H9 (cell line): ENCODE data around the gene ADGRG4. TPM values are rescaled to one million over a fixed set of nuclear protein-coding genes. Genes with fewer than 3 reads are reported as not detected.

ENCODE experiments used
- DNase-seq: peaks from one replicate; pipeline ENCODE4 v3.0.0-alpha.2; 2017
- H2AFZ ChIP-seq: one replicate; pipeline ENCODE4 v1.6.1; 2013; ENCODE audit warnings: mild to moderate bottlenecking, low read length, control low read depth, moderate library complexity
- H2AK5ac ChIP-seq: 2 replicates; pipeline ENCODE4 v1.6.1; 2013; ENCODE audit warnings: low read length, control low read depth, mixed read lengths; ENCODE audit not compliant: insufficient read length
- H2BK120ac ChIP-seq: one replicate; pipeline ENCODE4 v1.6.1; 2013; ENCODE audit warnings: low read depth, mild to moderate bottlenecking, low read length, control low read depth, inconsistent platforms; ENCODE audit not compliant: poor library complexity, severe bottlenecking
- H2BK12ac ChIP-seq: 2 replicates; pipeline ENCODE4 v1.6.1; 2013; ENCODE audit warnings: low read length, control low read depth, mixed read lengths, low read depth; ENCODE audit not compliant: insufficient read length
- H2BK15ac ChIP-seq: 2 replicates; pipeline ENCODE4 v1.6.1; 2013; ENCODE audit warnings: low read depth, low read length, control low read depth
- H2BK20ac ChIP-seq: one replicate; pipeline ENCODE4 v1.6.1; 2013; ENCODE audit warnings: low read depth, mild to moderate bottlenecking, low read length, control low read depth, inconsistent platforms; ENCODE audit not compliant: poor library complexity, severe bottlenecking
- H2BK5ac ChIP-seq: 2 replicates; pipeline ENCODE4 v1.6.1; 2013; ENCODE audit warnings: low read length, control low read depth, mixed read lengths; ENCODE audit not compliant: insufficient read length
- H3K14ac ChIP-seq: 2 replicates; pipeline ENCODE4 v1.6.1; 2013; ENCODE audit warnings: low read length, control low read depth; ENCODE audit not compliant: insufficient read depth
- H3K18ac ChIP-seq: 2 replicates; pipeline ENCODE4 v1.6.1; 2013; ENCODE audit warnings: low read depth, mild to moderate bottlenecking, mixed read lengths, low read length, control low read depth; ENCODE audit not compliant: insufficient read length
- H3K23ac ChIP-seq: 2 replicates; pipeline ENCODE4 v1.6.1; 2013; ENCODE audit warnings: low read length, control low read depth, mixed read lengths, low read depth; ENCODE audit not compliant: insufficient read length
- H3K23me2 ChIP-seq: 2 replicates; pipeline ENCODE4 v1.6.1; 2013; ENCODE audit warnings: low read depth, mild to moderate bottlenecking, mixed read lengths, low read length, control low read depth; ENCODE audit not compliant: insufficient read length, poor library complexity, severe bottlenecking
- H3K27ac ChIP-seq: 2 replicates; pipeline ENCODE4 v1.5.1; 2013; ENCODE audit warnings: low read length, control low read depth, mixed read lengths, low read depth; ENCODE audit not compliant: insufficient read length
- H3K27me3 ChIP-seq: 2 replicates; pipeline ENCODE4 v1.6.1; 2013; ENCODE audit warnings: low read length, control low read depth, inconsistent platforms; ENCODE audit not compliant: insufficient read depth
- H3K4ac ChIP-seq: 2 replicates; pipeline ENCODE4 v1.6.1; 2013; ENCODE audit warnings: low read depth, mild to moderate bottlenecking, control low read depth, inconsistent platforms, low read length, moderate library complexity
- H3K4me1 ChIP-seq: 2 replicates; pipeline ENCODE4 v1.6.1; 2013; ENCODE audit warnings: low read length, control low read depth, inconsistent platforms; ENCODE audit not compliant: insufficient read depth
- H3K4me2 ChIP-seq: 2 replicates; pipeline ENCODE4 v1.6.1; 2013; ENCODE audit warnings: low read length, control low read depth, mixed read lengths; ENCODE audit not compliant: insufficient read length, insufficient read depth
- H3K56ac ChIP-seq: 2 replicates; pipeline ENCODE4 v1.6.1; 2013; ENCODE audit warnings: low read depth, mild to moderate bottlenecking, mixed read lengths, low read length, control low read depth; ENCODE audit not compliant: insufficient read length
- H3K79me1 ChIP-seq: 2 replicates; pipeline ENCODE4 v1.6.1; 2013; ENCODE audit warnings: low read depth, mild to moderate bottlenecking, moderate library complexity, low read length, control low read depth, inconsistent platforms; ENCODE audit not compliant: insufficient read depth, poor library complexity, severe bottlenecking
- H3K79me2 ChIP-seq: 2 replicates; pipeline ENCODE4 v1.6.1; 2013; ENCODE audit warnings: low read length, control low read depth, inconsistent platforms; ENCODE audit not compliant: insufficient read depth
- H3K9ac ChIP-seq: 2 replicates; pipeline ENCODE4 v1.6.1; 2013; ENCODE audit warnings: low read length, control low read depth, mixed read lengths; ENCODE audit not compliant: insufficient read length; ENCODE audit errors: extremely low read depth
- H3K9me3 ChIP-seq: one replicate; pipeline ENCODE4 v1.6.1; 2013; ENCODE audit warnings: low read depth, low read length, inconsistent platforms; ENCODE audit not compliant: control insufficient read depth
- H3T11ph ChIP-seq: one replicate; pipeline ENCODE4 v1.6.1; 2013; ENCODE audit warnings: mild to moderate bottlenecking, low read length, control low read depth, inconsistent platforms
- H4K20me1 ChIP-seq: one replicate; pipeline ENCODE4 v1.6.1; 2013; ENCODE audit not compliant: control insufficient read depth, insufficient read length, insufficient read depth
- H4K5ac ChIP-seq: 2 replicates; pipeline ENCODE4 v1.6.1; 2013; ENCODE audit warnings: low read depth, mild to moderate bottlenecking, mixed read lengths, low read length, control low read depth; ENCODE audit not compliant: insufficient read length
- H4K8ac ChIP-seq: replicated peaks from 2 replicates; pipeline ENCODE4 v1.6.1; 2013; ENCODE audit warnings: low read length, control low read depth, mixed read lengths, low read depth; ENCODE audit not compliant: insufficient read length
- H4K91ac ChIP-seq: 2 replicates; pipeline ENCODE4 v1.6.1; 2013; ENCODE audit warnings: low read depth, mild to moderate bottlenecking, moderate library complexity, mixed read lengths, low read length, control low read depth; ENCODE audit not compliant: insufficient read length
- H3K27ac Mint-ChIP-seq, 3 experiments: 2 replicates in 2 of 3; 3 replicates in 1 of 3; pipeline ENCODE4 v1.8.0; 2020 to 2021; ENCODE audit warnings: mixed read lengths in 3 of 3, mild to moderate bottlenecking in 1 of 3, moderate library complexity in 1 of 3
- H3K27me3 Mint-ChIP-seq: 2 replicates; pipeline ENCODE4 v1.8.0; 2021; ENCODE audit warnings: low read depth, mild to moderate bottlenecking, moderate library complexity, mixed read lengths
- H3K36me3 Mint-ChIP-seq, 3 experiments: 2 replicates in 2 of 3; 3 replicates in 1 of 3; pipeline ENCODE4 v1.8.0; 2020 to 2021; ENCODE audit warnings: low read depth in 3 of 3, mixed read lengths in 3 of 3; ENCODE audit not compliant: insufficient read depth in 1 of 3
- H3K4me1 Mint-ChIP-seq, 2 experiments: 2 replicates each; pipeline ENCODE4 v1.8.0; 2020; ENCODE audit warnings: mixed read lengths in 2 of 2
- H3K4me3 Mint-ChIP-seq, 2 experiments: 2 replicates in 1 of 2; 3 replicates in 1 of 2; pipeline ENCODE4 v1.8.0; 2020 to 2021; ENCODE audit warnings: mild to moderate bottlenecking in 2 of 2, mixed read lengths in 2 of 2, moderate library complexity in 1 of 2
- H3K9me3 Mint-ChIP-seq, 2 experiments: 2 replicates in 1 of 2; 3 replicates in 1 of 2; pipeline ENCODE4 v1.8.0; 2020; ENCODE audit warnings: mild to moderate bottlenecking in 2 of 2, mixed read lengths in 2 of 2, moderate library complexity in 1 of 2
- WGBS: extraction: QIAGEN DNeasy Blood & Tissue Kit; methylation state at CpG from one replicate; pipeline ENCODE4 v1.1.7; 2013; ENCODE audit warnings: missing lambda C conversion rate, low lambda C conversion rate, mixed read lengths; ENCODE audit not compliant: insufficient read length; ENCODE audit errors: extremely low coverage; 5-methylcytosine and 5-hydroxymethylcytosine counted together
- total RNA-seq: library from RNA; stranded (reverse); gene quantifications from 2 replicates; pipeline ENCODE4 v1.2.1, GENCODE V29; 2021
- TF ChIP-seq, protein P1 (sequence below): fragments of 200-600 bp; sonication (generic); conservative IDR thresholded peaks from 3 replicates; pipeline ENCODE4 v1.8.0; 2021; ENCODE audit warnings: antibody characterized with exemption, mild to moderate bottlenecking

ADGRG4 gene
- total RNA-seq, 1 experiment from 2014 or later: not detected

DNA sequence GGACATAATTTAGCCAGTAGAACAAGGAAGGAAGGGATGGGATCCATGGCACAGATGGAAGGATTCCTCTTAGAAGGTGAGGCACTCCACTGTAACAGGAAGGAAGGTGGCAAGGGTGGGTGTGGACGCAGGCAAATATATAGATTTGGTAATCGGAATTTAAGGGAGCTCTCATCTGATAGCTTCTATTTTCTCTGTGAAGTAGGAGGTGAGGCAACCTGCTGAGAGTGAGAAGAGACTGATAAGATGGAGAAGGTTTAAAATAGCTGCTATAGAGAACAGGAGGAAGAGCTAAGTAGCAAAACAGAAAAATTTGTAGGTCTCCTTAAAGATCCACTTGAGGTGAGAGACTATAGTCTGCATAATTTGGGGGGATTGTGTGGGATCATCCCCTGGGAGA lies 125.2 kb downstream of the ADGRG4 start:
- Histone ChIP-seq H3K27me3 (no peaks in the 10 kb centered on the region), H4K91ac (no peak overlapping the region)

More for the DNA sequence above, 125.2 kb downstream of the ADGRG4 start:
- no peak overlapping the region for H3K18ac ChIP-seq
- no peak overlapping the region for H3K4me3 Mint-ChIP-seq
- no peak overlapping the region for H3K56ac ChIP-seq
- H2BK5ac ChIP-seq: no peak overlapping the region
- H3K27ac ChIP-seq: no peak overlapping the region
- H2AK5ac ChIP-seq: no peak overlapping the region
- no peak overlapping the region for H3K27ac Mint-ChIP-seq
- WGBS: no CpG with 5 or more reads among the region's 2 CpGs
- no peak overlapping the region for H3K14ac ChIP-seq
- H3K79me1 ChIP-seq: no peaks in the 10 kb centered on the region
- no peaks in the 10 kb centered on the region for H3K79me2 ChIP-seq
- peaks cover 52 to 53% of the 10 kb centered on the region in 2 experiments for H3K9me3 Mint-ChIP-seq
- H4K8ac ChIP-seq: no peak overlapping the region
- no peak overlapping the region for H2BK15ac ChIP-seq
- H3T11ph ChIP-seq: no peak overlapping the region
- no peaks in the 10 kb centered on the region for H3K23me2 ChIP-seq
- H4K5ac ChIP-seq: no peak overlapping the region
- DNase-seq: no peak
- no peaks in the 10 kb centered on the region for H3K36me3 Mint-ChIP-seq
- H2BK20ac ChIP-seq: no peak overlapping the region
- no peaks in the 10 kb centered on the region for H4K20me1 ChIP-seq
- no peak overlapping the region for H3K4me2 ChIP-seq
- H3K9me3 ChIP-seq: peaks cover 38% of the 10 kb centered on the region
- no peak overlapping the region for H2BK120ac ChIP-seq
- H3K9ac ChIP-seq: no peak overlapping the region
- H3K23ac ChIP-seq: no peak overlapping the region
- H2AFZ ChIP-seq: no peak overlapping the region
- peaks cover 5% of the 10 kb centered on the region for H3K27me3 Mint-ChIP-seq
- H3K4ac ChIP-seq: no peak overlapping the region
- H2BK12ac ChIP-seq: no peak overlapping the region
- TF ChIP-seq, protein P1, sequence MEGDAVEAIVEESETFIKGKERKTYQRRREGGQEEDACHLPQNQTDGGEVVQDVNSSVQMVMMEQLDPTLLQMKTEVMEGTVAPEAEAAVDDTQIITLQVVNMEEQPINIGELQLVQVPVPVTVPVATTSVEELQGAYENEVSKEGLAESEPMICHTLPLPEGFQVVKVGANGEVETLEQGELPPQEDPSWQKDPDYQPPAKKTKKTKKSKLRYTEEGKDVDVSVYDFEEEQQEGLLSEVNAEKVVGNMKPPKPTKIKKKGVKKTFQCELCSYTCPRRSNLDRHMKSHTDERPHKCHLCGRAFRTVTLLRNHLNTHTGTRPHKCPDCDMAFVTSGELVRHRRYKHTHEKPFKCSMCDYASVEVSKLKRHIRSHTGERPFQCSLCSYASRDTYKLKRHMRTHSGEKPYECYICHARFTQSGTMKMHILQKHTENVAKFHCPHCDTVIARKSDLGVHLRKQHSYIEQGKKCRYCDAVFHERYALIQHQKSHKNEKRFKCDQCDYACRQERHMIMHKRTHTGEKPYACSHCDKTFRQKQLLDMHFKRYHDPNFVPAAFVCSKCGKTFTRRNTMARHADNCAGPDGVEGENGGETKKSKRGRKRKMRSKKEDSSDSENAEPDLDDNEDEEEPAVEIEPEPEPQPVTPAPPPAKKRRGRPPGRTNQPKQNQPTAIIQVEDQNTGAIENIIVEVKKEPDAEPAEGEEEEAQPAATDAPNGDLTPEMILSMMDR: no peak
- H3K4me1 Mint-ChIP-seq: no peaks in the 10 kb centered on the region
- H3K4me1 ChIP-seq: no peaks in the 10 kb centered on the region
